MM.1S (cell line): ENCODE data around the gene FBXO38.
A peak's percentile ranks its signal among the peaks of the same experiment; 100 is the strongest.

Experiments used
- DNase-seq: peaks from one replicate; pipeline ENCODE4 v3.0.0-alpha.2; 2015
- H2AFZ ChIP-seq: fragments of 300-600 bp; sonication (generic); 2 replicates; pipeline ENCODE4 v1.6.0; 2016; ENCODE audit warnings: antibody characterized with exemption, low read length
- H3F3A ChIP-seq: fragments of 300-600 bp; sonication (generic); 2 replicates; pipeline ENCODE4 v1.6.1; 2016; ENCODE audit warnings: mild to moderate bottlenecking, antibody characterized with exemption, low read length, moderate library complexity, mixed read lengths; ENCODE audit not compliant: insufficient read depth
- H3K27ac ChIP-seq: fragments of 300-600 bp; sonication (generic); 2 replicates; pipeline ENCODE4 v1.5.1; 2016; ENCODE audit warnings: mild to moderate bottlenecking, low read length
- H3K27me3 ChIP-seq: fragments of 300-600 bp; sonication (generic); replicated peaks from 2 replicates; pipeline ENCODE4 v1.6.0; 2016; ENCODE audit warnings: low read length; ENCODE audit not compliant: insufficient read depth
- H3K36me3 ChIP-seq: fragments of 300-600 bp; sonication (generic); replicated peaks from 2 replicates; pipeline ENCODE4 v1.6.1; 2016; ENCODE audit warnings: mild to moderate bottlenecking, low read length, mixed read lengths; ENCODE audit not compliant: insufficient read depth
- H3K4me1 ChIP-seq: fragments of 300-600 bp; sonication (generic); 2 replicates; pipeline ENCODE4 v1.6.1; 2016; ENCODE audit warnings: low read length, mixed read lengths
- H3K4me2 ChIP-seq: fragments of 300-600 bp; sonication (generic); 2 replicates; pipeline ENCODE4 v1.6.0; 2016; ENCODE audit warnings: low read depth, low read length
- H3K4me3 ChIP-seq: fragments of 300-600 bp; sonication (generic); 2 replicates; pipeline ENCODE4 v1.5.1; 2016; ENCODE audit warnings: low read length, mixed read lengths
- H3K79me2 ChIP-seq: fragments of 300-600 bp; sonication (generic); 2 replicates; pipeline ENCODE4 v1.6.1; 2016; ENCODE audit warnings: mixed run types, low read length, mixed read lengths
- H3K9ac ChIP-seq: fragments of 300-600 bp; sonication (generic); 2 replicates; pipeline ENCODE4 v1.6.1; 2016; ENCODE audit warnings: low read length, mixed read lengths
- H3K9me2 ChIP-seq: fragments of 300-600 bp; sonication (generic); replicated peaks from 2 replicates; pipeline ENCODE4 v1.6.1; 2016; ENCODE audit warnings: mild to moderate bottlenecking, low read length, mixed read lengths; ENCODE audit not compliant: insufficient read depth
- H3K9me3 ChIP-seq: fragments of 300-600 bp; sonication (generic); replicated peaks from 2 replicates; pipeline ENCODE4 v1.6.1; 2016; ENCODE audit warnings: mild to moderate bottlenecking, low read length, mixed read lengths; ENCODE audit not compliant: insufficient read depth
- H4K20me1 ChIP-seq: fragments of 300-600 bp; sonication (generic); 2 replicates; pipeline ENCODE4 v1.6.1; 2016; ENCODE audit warnings: mild to moderate bottlenecking, low read length, moderate library complexity, mixed read lengths; ENCODE audit not compliant: insufficient read depth
- CTCF ChIP-seq: fragments of 300-600 bp; sonication (generic); IDR thresholded peaks from 2 replicates; pipeline ENCODE4 v1.5.1; 2016; ENCODE audit warnings: antibody characterized with exemption, low read length, mixed read lengths
- EZH2 ChIP-seq: fragments of 300-600 bp; sonication (generic); optimal IDR thresholded peaks from 2 replicates; pipeline ENCODE3; 2017; ENCODE audit warnings: low read depth, mild to moderate bottlenecking, antibody characterized with exemption, low read length, mixed read lengths
- EZH2phosphoT487 ChIP-seq: fragments of 300-600 bp; sonication (generic); IDR thresholded peaks from 2 replicates; pipeline ENCODE4 v1.6.1; 2018; ENCODE audit warnings: antibody characterized with exemption, low read length

The FBXO38 gene

GRCh38 chr5:148368299-148368698 lies 15.5 kb upstream of the FBXO38 start:
- Histone ChIP-seq H3K9ac (no peak overlapping the region), H3K9me2 (no peaks in the 10 kb centered on the region), H4K20me1 (no peaks in the 10 kb centered on the region), H3K36me3 (no peaks in the 10 kb centered on the region), H3K79me2 (no peaks in the 10 kb centered on the region), H3K4me1 (no peaks in the 10 kb centered on the region), H3K27me3 (no peaks in the 10 kb centered on the region), H3K27ac (no peak overlapping the region), H3K4me2 (no peak overlapping the region), H3F3A (no peaks in the 10 kb centered on the region), H3K4me3 (no peak overlapping the region), H3K9me3 (no peaks in the 10 kb centered on the region), H2AFZ (no peak overlapping the region)
- TF ChIP-seq CTCF (no peak), EZH2phosphoT487 (no peak), EZH2 (no peak)
- no peak for DNase-seq

- Histone ChIP-seq H3K36me3 (no peaks in the 10 kb centered on the region), H3K9me2 (no peaks in the 10 kb centered on the region), H3K27me3 (no peaks in the 10 kb centered on the region), H3K9ac (no peak overlapping the region), H3K4me1 (no peaks in the 10 kb centered on the region), H3F3A (no peaks in the 10 kb centered on the region), H3K4me2 (no peak overlapping the region), H3K79me2 (no peaks in the 10 kb centered on the region), H3K9me3 (no peaks in the 10 kb centered on the region), H4K20me1 (no peaks in the 10 kb centered on the region), H3K27ac (no peak overlapping the region), H2AFZ (no peak overlapping the region), H3K4me3 (no peak overlapping the region)
- no peak for DNase-seq
- TF ChIP-seq CTCF = no peak
- no peak for TF ChIP-seq EZH2
- no peak for TF ChIP-seq EZH2phosphoT487
These were observed 11.5 kb upstream of the FBXO38 start for GRCh38 chr5:148372166-148372725.

- Histone ChIP-seq H3K27me3 (no peaks in the 10 kb centered on the region), H3K9me2 (no peaks in the 10 kb centered on the region), H3K9me3 (no peaks in the 10 kb centered on the region), H3K9ac (no peak overlapping the region), H2AFZ (no peak overlapping the region), H3K4me1 (no peaks in the 10 kb centered on the region), H4K20me1 (no peaks in the 10 kb centered on the region), H3K4me2 (no peak overlapping the region), H3K4me3 (no peak overlapping the region), H3F3A (no peaks in the 10 kb centered on the region), H3K36me3 (no peaks in the 10 kb centered on the region), H3K79me2 (no peaks in the 10 kb centered on the region), H3K27ac (no peak overlapping the region)
- DNase-seq = no peak
- TF ChIP-seq EZH2phosphoT487 = no peak
- no peak for TF ChIP-seq EZH2
These were observed 10.9 kb upstream of the FBXO38 start for GRCh38 chr5:148372893-148373292.

- no peaks in the 10 kb centered on the region for H3K36me3 ChIP-seq
- no peaks in the 10 kb centered on the region for H3K79me2 ChIP-seq
- no peaks in the 10 kb centered on the region for H3K9me2 ChIP-seq
- no peaks in the 10 kb centered on the region for H3F3A ChIP-seq
- H2AFZ ChIP-seq = no peak overlapping the region
- TF ChIP-seq CTCF = peak; percentile 82
- TF ChIP-seq EZH2 = no peak
- no peak overlapping the region for H3K4me3 ChIP-seq
- H3K4me2 ChIP-seq = no peak overlapping the region
- no peaks in the 10 kb centered on the region for H3K4me1 ChIP-seq
- H3K9me3 ChIP-seq = no peaks in the 10 kb centered on the region
- H3K27me3 ChIP-seq = no peaks in the 10 kb centered on the region
- DNase-seq = peak; percentile 71
- no peaks in the 10 kb centered on the region for H4K20me1 ChIP-seq
- no peak overlapping the region for H3K9ac ChIP-seq
- H3K27ac ChIP-seq = no peak overlapping the region
These were observed 8.9 kb upstream of the FBXO38 start for GRCh38 chr5:148374690-148375360.
